Bone marrow (tissue), 2 donors: ENCODE measurements around the gene VTA1.
"Not testable (repeated sequence)": the region's sequence is repeated elsewhere in the genome, so short reads cannot be mapped to it uniquely, and the experiment has no call there.

ENCODE experiments used
- DNase-seq, 2 donors: peaks; one replicate each; lab custom pipeline; 2025; lab: John Stamatoyannopoulos, UW

VTA1 gene

GRCh38 chr6:142171351-142171750, 24.3 kb downstream of the VTA1 start:
- no peak for DNase-seq

GRCh38 chr6:142172758-142173157, 25.7 kb downstream of the VTA1 start:
- DNase-seq: no peak

GRCh38 chr6:142173980-142174379, 26.9 kb downstream of the VTA1 start:
- no peak for DNase-seq

- no peak for DNase-seq
Measured at GRCh38 chr6:142174703-142175102, 27.6 kb downstream of the VTA1 start.

GRCh38 chr6:142178129-142178528, 31.1 kb downstream of the VTA1 start:
- DNase-seq: no peak

GRCh38 chr6:142182004-142182403, 34.9 kb downstream of the VTA1 start:
- DNase-seq: no peak

GRCh38 chr6:142183351-142183750, 36.3 kb downstream of the VTA1 start:
- DNase-seq: no peak

GRCh38 chr6:142184307-142184706, 37.2 kb downstream of the VTA1 start:
- DNase-seq: no peak

- no peak for DNase-seq
Measured at GRCh38 chr6:142185641-142186040, 38.6 kb downstream of the VTA1 start.

- DNase-seq: no peak
Measured at GRCh38 chr6:142187209-142187608, 40.1 kb downstream of the VTA1 start.

- DNase-seq: not testable (repeated sequence)
Measured at GRCh38 chr6:142188341-142188740, 41.3 kb downstream of the VTA1 start.

- no peak for DNase-seq
Measured at GRCh38 chr6:142189057-142189456, 42.0 kb downstream of the VTA1 start.

GRCh38 chr6:142192343-142192742, 45.3 kb downstream of the VTA1 start:
- DNase-seq: no peak

- DNase-seq: no peak
Measured at GRCh38 chr6:142193621-142194020, 46.6 kb downstream of the VTA1 start.

- DNase-seq: no peak
Measured at GRCh38 chr6:142195862-142196541, 48.9 kb downstream of the VTA1 start.

GRCh38 chr6:142200846-142201628, 54.0 kb downstream of the VTA1 start:
- DNase-seq: no peak

GRCh38 chr6:142207265-142207877, 60.3 kb downstream of the VTA1 start:
- DNase-seq: no peak

- DNase-seq: no peak
Measured at GRCh38 chr6:142210606-142211005, 63.5 kb downstream of the VTA1 start.

GRCh38 chr6:142213402-142213801, 66.3 kb downstream of the VTA1 start:
- DNase-seq: no peak

GRCh38 chr6:142218446-142218845, 71.4 kb downstream of the VTA1 start:
- no peak for DNase-seq

GRCh38 chr6:142222022-142222421, 75.0 kb downstream of the VTA1 start:
- no peak for DNase-seq

- no peak for DNase-seq
Measured at GRCh38 chr6:142223938-142224337, 76.9 kb downstream of the VTA1 start.

GRCh38 chr6:142225115-142225514, 78.1 kb downstream of the VTA1 start:
- no peak for DNase-seq
